ACC112 (cell line): Measurements from ENCODE around the gene CEP72.

Experiments
- H2AFZ ChIP-seq: fragments of 200-600 bp; sonication (generic); one replicate; pipeline ENCODE4 v1.6.0; 2017; ENCODE audit warnings: antibody characterized with exemption, low read length; ENCODE audit not compliant: unreplicated experiment
- H3K27ac ChIP-seq: fragments of 200-600 bp; sonication (generic); 2 replicates; pipeline ENCODE4 v1.5.1; 2014; ENCODE audit warnings: low read depth, mild to moderate bottlenecking, antibody characterized with exemption, low read length, moderate library complexity
- H3K27me3 ChIP-seq: fragments of 200-600 bp; sonication (generic); 2 replicates; pipeline ENCODE4 v1.6.1; 2014; ENCODE audit warnings: mild to moderate bottlenecking, antibody characterized with exemption, low read length, moderate library complexity, mixed read lengths; ENCODE audit not compliant: insufficient read depth
- H3K36me3 ChIP-seq: fragments of 200-600 bp; sonication (generic); 2 replicates; pipeline ENCODE4 v1.6.1; 2016; ENCODE audit warnings: mild to moderate bottlenecking, antibody characterized with exemption, low read length, moderate library complexity, mixed read lengths; ENCODE audit not compliant: insufficient read depth
- H3K4me1 ChIP-seq: fragments of 200-600 bp; sonication (generic); one replicate; pipeline ENCODE4 v1.6.1; 2016; ENCODE audit warnings: low read length, mixed read lengths; ENCODE audit not compliant: insufficient read depth, unreplicated experiment, control insufficient read depth
- H3K4me3 ChIP-seq: fragments of 200-600 bp; sonication (generic); 2 replicates; pipeline ENCODE4 v1.5.1; 2014; ENCODE audit warnings: mild to moderate bottlenecking, low read depth, low read length
- H3K79me2 ChIP-seq: fragments of 200-600 bp; sonication (generic); one replicate; pipeline ENCODE4 v1.6.0; 2016; ENCODE audit warnings: low read length; ENCODE audit not compliant: control insufficient read depth, unreplicated experiment, insufficient read depth

CEP72 gene

GRCh38 chr5:587403-587802 lies 24.7 kb upstream of the CEP72 start:
- no peaks in the 10 kb centered on the region for H3K79me2 ChIP-seq
- no peaks in the 10 kb centered on the region for H3K4me1 ChIP-seq
- no peak overlapping the region for H2AFZ ChIP-seq
- peaks cover 82% of the 10 kb centered on the region for H3K27me3 ChIP-seq
- H3K27ac ChIP-seq, result no peak overlapping the region
- no peaks in the 10 kb centered on the region for H3K36me3 ChIP-seq
- H3K4me3 ChIP-seq, result no peak overlapping the region

- Histone ChIP-seq H3K27me3 (peaks cover 82% of the 10 kb centered on the region), H3K4me1 (no peaks in the 10 kb centered on the region), H2AFZ (no peak overlapping the region), H3K27ac (no peak overlapping the region), H3K79me2 (no peaks in the 10 kb centered on the region), H3K36me3 (no peaks in the 10 kb centered on the region), H3K4me3 (no peak overlapping the region)
These were observed 23.6 kb upstream of the CEP72 start for GRCh38 chr5:588406-588995.

- Histone ChIP-seq H3K4me1 (no peaks in the 10 kb centered on the region), H3K4me3 (no peak overlapping the region), H3K27ac (no peak overlapping the region), H3K36me3 (no peaks in the 10 kb centered on the region), H2AFZ (no peak overlapping the region), H3K79me2 (no peaks in the 10 kb centered on the region), H3K27me3 (peaks cover 87% of the 10 kb centered on the region)
These were observed 23.0 kb upstream of the CEP72 start for GRCh38 chr5:589173-589572.

GRCh38 chr5:589588-589987 lies 22.6 kb upstream of the CEP72 start:
- H3K4me1 ChIP-seq, result no peaks in the 10 kb centered on the region
- no peak overlapping the region for H3K4me3 ChIP-seq
- peaks cover 91% of the 10 kb centered on the region for H3K27me3 ChIP-seq
- no peaks in the 10 kb centered on the region for H3K79me2 ChIP-seq
- no peaks in the 10 kb centered on the region for H3K36me3 ChIP-seq
- H2AFZ ChIP-seq, result no peak overlapping the region
- no peak overlapping the region for H3K27ac ChIP-seq

GRCh38 chr5:590346-590745 lies 21.8 kb upstream of the CEP72 start:
- peaks cover 97% of the 10 kb centered on the region for H3K27me3 ChIP-seq
- H3K79me2 ChIP-seq, result no peaks in the 10 kb centered on the region
- H3K4me1 ChIP-seq, result no peaks in the 10 kb centered on the region
- H3K4me3 ChIP-seq, result no peak overlapping the region
- H3K36me3 ChIP-seq, result no peaks in the 10 kb centered on the region
- H3K27ac ChIP-seq, result no peak overlapping the region
- no peak overlapping the region for H2AFZ ChIP-seq

GRCh38 chr5:591746-592145 lies 20.4 kb upstream of the CEP72 start:
- Histone ChIP-seq H3K27me3 (peaks cover 98% of the 10 kb centered on the region), H2AFZ (no peak overlapping the region), H3K4me3 (no peak overlapping the region), H3K79me2 (no peaks in the 10 kb centered on the region), H3K27ac (no peak overlapping the region), H3K4me1 (no peaks in the 10 kb centered on the region), H3K36me3 (no peaks in the 10 kb centered on the region)

GRCh38 chr5:592158-592557 lies 20.0 kb upstream of the CEP72 start:
- Histone ChIP-seq H3K79me2 (no peaks in the 10 kb centered on the region), H2AFZ (no peak overlapping the region), H3K27ac (no peak overlapping the region), H3K4me1 (no peaks in the 10 kb centered on the region), H3K4me3 (no peak overlapping the region), H3K36me3 (no peaks in the 10 kb centered on the region), H3K27me3 (peaks cover 98% of the 10 kb centered on the region)

GRCh38 chr5:593511-593910 lies 18.6 kb upstream of the CEP72 start:
- Histone ChIP-seq H3K36me3 (no peaks in the 10 kb centered on the region), H2AFZ (no peak overlapping the region), H3K27me3 (peaks cover 100% of the 10 kb centered on the region)

GRCh38 chr5:594226-594860 lies 17.8 kb upstream of the CEP72 start:
- Histone ChIP-seq H2AFZ (no peak overlapping the region), H3K27me3 (peaks cover 100% of the 10 kb centered on the region), H3K79me2 (no peaks in the 10 kb centered on the region), H3K27ac (no peak overlapping the region), H3K36me3 (no peaks in the 10 kb centered on the region), H3K4me3 (no peak overlapping the region), H3K4me1 (no peaks in the 10 kb centered on the region)

More at GRCh38 chr5:593511-593910, 18.6 kb upstream of the CEP72 start:
- no peaks in the 10 kb centered on the region for H3K79me2 ChIP-seq
- H3K4me1 ChIP-seq, result no peaks in the 10 kb centered on the region
- H3K27ac ChIP-seq, result no peak overlapping the region
- no peak overlapping the region for H3K4me3 ChIP-seq

GRCh38 chr5:595285-595875 lies 16.8 kb upstream of the CEP72 start:
- no peak overlapping the region for H3K4me3 ChIP-seq
- H3K36me3 ChIP-seq, result no peaks in the 10 kb centered on the region
- H3K4me1 ChIP-seq, result no peaks in the 10 kb centered on the region
- H3K79me2 ChIP-seq, result no peaks in the 10 kb centered on the region
- H3K27ac ChIP-seq, result no peak overlapping the region
- peaks cover 95% of the 10 kb centered on the region for H3K27me3 ChIP-seq
- H2AFZ ChIP-seq, result no peak overlapping the region
